KMS-11 (cell line): ENCODE results near the gene ZNF536.

ENCODE experiments used
- H2AFZ ChIP-seq: fragments of 200-600 bp; sonication (generic); 2 replicates; pipeline ENCODE4 v1.6.1; 2016; ENCODE audit warnings: antibody characterized with exemption, mixed run types, low read depth
- H3K27ac ChIP-seq: fragments of 200-600 bp; sonication (generic); 2 replicates; pipeline ENCODE4 v1.6.1; 2016; ENCODE audit warnings: mild to moderate bottlenecking, mixed run types
- H3K27me3 ChIP-seq: fragments of 200-600 bp; sonication (generic); 2 replicates; pipeline ENCODE4 v1.6.1; 2017; ENCODE audit warnings: mild to moderate bottlenecking, low read depth, mixed run types, moderate library complexity; ENCODE audit not compliant: insufficient read depth
- H3K36me3 ChIP-seq: fragments of 200-600 bp; sonication (generic); 2 replicates; pipeline ENCODE4 v1.6.1; 2017; ENCODE audit warnings: mild to moderate bottlenecking, mixed run types; ENCODE audit not compliant: insufficient read depth
- H3K4me1 ChIP-seq: fragments of 200-600 bp; sonication (generic); 2 replicates; pipeline ENCODE4 v1.6.1; 2016; ENCODE audit warnings: mild to moderate bottlenecking, low read depth, mixed run types; ENCODE audit not compliant: poor library complexity, severe bottlenecking
- H3K4me2 ChIP-seq: fragments of 200-600 bp; sonication (generic); 2 replicates; pipeline ENCODE4 v1.7.0; 2016; ENCODE audit warnings: mild to moderate bottlenecking, mixed run types
- H3K4me3 ChIP-seq: fragments of 200-600 bp; sonication (generic); IDR thresholded peaks from 2 replicates; pipeline ENCODE4 v1.6.1; 2017; ENCODE audit warnings: low read depth, low read length, mixed read lengths; ENCODE audit not compliant: insufficient read depth
- H3K79me2 ChIP-seq: fragments of 200-600 bp; sonication (generic); 2 replicates; pipeline ENCODE4 v1.6.1; 2016; ENCODE audit warnings: low read depth, mixed run types; ENCODE audit not compliant: insufficient read depth
- H3K9ac ChIP-seq: fragments of 200-600 bp; sonication (generic); 2 replicates; pipeline ENCODE4 v1.6.1; 2016; ENCODE audit warnings: mild to moderate bottlenecking, mixed run types
- H4K20me1 ChIP-seq: fragments of 200-600 bp; sonication (generic); 2 replicates; pipeline ENCODE4 v1.6.1; 2016; ENCODE audit warnings: mild to moderate bottlenecking, mixed run types; ENCODE audit not compliant: insufficient read depth
- TF ChIP-seq, protein P1 (sequence below): fragments of 200-600 bp; sonication (generic); conservative IDR thresholded peaks from 2 replicates; pipeline ENCODE4 v1.6.1; 2017; ENCODE audit warnings: low read depth, mild to moderate bottlenecking, antibody characterized with exemption, low read length, moderate library complexity, mixed read lengths

ZNF536 gene

DNA sequence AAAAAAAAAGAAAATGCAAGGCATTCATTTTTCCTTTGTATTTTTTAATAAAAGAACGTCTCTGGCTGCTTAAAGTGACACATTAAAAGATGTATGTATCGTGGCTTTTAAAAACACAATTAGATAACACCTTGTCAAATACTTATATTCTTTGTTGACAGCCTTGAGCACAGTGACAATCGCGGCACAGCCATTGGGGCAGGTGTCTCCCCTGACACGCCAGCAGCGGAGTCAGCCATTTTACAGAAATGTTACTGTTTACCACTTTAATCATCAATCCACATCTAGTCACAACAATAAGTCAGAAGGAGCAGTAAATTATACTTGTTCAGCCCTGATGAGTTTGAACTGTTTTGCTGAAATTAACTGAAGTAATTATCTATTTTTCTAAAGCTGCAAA lies 224.1 kb downstream of the ZNF536 start:
- H3K79me2 ChIP-seq, result no peaks in the 10 kb centered on the region
- H4K20me1 ChIP-seq, result no peaks in the 10 kb centered on the region
- no peak overlapping the region for H3K4me2 ChIP-seq

DNA sequence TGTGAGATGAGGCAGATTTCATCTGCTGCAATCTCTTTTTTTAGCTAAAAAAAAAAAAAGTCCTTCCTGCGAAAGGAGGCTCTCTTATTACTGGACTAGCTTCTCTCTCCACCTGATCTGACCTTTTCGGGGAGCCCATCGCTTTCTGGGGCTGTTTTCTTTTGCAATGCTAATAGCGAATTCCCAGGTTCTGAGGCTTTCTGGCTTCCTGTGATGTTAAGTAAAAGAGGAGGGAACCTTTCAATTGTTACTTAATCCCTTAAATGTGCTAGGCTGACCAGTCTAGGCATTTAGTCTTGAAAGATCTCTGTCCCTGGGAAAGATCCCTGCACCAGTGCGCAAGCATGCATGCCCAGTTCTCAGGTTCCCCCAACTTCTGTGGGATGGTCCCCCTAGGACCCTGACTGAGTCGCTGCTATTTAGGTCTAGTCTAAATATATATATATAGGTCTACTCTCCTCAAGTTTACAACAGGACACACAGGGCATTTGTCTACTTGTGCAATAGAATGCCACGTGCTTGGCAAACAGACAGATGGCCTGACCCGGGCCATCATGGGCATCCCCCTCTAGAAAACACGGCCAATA lies 224.7 kb downstream of the ZNF536 start:
- TF ChIP-seq, protein P1, sequence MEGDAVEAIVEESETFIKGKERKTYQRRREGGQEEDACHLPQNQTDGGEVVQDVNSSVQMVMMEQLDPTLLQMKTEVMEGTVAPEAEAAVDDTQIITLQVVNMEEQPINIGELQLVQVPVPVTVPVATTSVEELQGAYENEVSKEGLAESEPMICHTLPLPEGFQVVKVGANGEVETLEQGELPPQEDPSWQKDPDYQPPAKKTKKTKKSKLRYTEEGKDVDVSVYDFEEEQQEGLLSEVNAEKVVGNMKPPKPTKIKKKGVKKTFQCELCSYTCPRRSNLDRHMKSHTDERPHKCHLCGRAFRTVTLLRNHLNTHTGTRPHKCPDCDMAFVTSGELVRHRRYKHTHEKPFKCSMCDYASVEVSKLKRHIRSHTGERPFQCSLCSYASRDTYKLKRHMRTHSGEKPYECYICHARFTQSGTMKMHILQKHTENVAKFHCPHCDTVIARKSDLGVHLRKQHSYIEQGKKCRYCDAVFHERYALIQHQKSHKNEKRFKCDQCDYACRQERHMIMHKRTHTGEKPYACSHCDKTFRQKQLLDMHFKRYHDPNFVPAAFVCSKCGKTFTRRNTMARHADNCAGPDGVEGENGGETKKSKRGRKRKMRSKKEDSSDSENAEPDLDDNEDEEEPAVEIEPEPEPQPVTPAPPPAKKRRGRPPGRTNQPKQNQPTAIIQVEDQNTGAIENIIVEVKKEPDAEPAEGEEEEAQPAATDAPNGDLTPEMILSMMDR, result no peak
- no peak overlapping the region for H3K27ac ChIP-seq
- no peaks in the 10 kb centered on the region for H3K79me2 ChIP-seq
- H3K27me3 ChIP-seq, result no peaks in the 10 kb centered on the region
- no peaks in the 10 kb centered on the region for H3K4me1 ChIP-seq
- H3K9ac ChIP-seq, result no peak overlapping the region
- H3K36me3 ChIP-seq, result no peaks in the 10 kb centered on the region
- no peak overlapping the region for H3K4me3 ChIP-seq
- H4K20me1 ChIP-seq, result no peaks in the 10 kb centered on the region
- no peak overlapping the region for H3K4me2 ChIP-seq
- no peak overlapping the region for H2AFZ ChIP-seq

More for the DNA sequence above, 224.1 kb downstream of the ZNF536 start:
- H3K27ac ChIP-seq, result no peak overlapping the region
- TF ChIP-seq, protein P1, result no peak
- H3K36me3 ChIP-seq, result no peaks in the 10 kb centered on the region
- no peaks in the 10 kb centered on the region for H3K4me1 ChIP-seq
- H3K4me3 ChIP-seq, result no peak overlapping the region
- no peak overlapping the region for H2AFZ ChIP-seq
- H3K9ac ChIP-seq, result no peak overlapping the region
- no peaks in the 10 kb centered on the region for H3K27me3 ChIP-seq

DNA sequence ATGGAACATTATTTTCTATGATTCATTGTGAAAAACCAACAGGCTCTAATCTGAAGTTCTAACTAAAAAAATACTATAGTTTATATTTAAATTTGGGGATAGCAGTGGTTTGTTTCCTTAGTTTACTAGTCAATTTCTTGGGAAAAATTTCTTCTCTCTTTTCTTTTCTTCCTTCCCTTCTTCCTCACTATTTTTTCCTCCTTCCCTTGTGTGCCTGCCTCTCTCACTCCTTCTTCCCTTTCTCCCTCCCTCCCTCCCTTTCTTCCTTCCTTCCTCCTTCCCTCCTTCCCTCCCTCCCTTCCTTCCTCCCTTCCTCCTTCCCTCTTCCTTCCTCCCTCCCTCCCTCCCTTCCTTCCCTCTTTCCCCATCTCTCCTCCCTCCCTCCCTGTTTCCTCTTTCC lies 226.5 kb downstream of the ZNF536 start:
- H3K36me3 ChIP-seq, result no peaks in the 10 kb centered on the region
- no peaks in the 10 kb centered on the region for H3K4me1 ChIP-seq
- no peaks in the 10 kb centered on the region for H3K27me3 ChIP-seq
- no peak overlapping the region for H3K4me3 ChIP-seq
- no peaks in the 10 kb centered on the region for H4K20me1 ChIP-seq
- no peak overlapping the region for H2AFZ ChIP-seq
- H3K9ac ChIP-seq, result no peak overlapping the region
- H3K79me2 ChIP-seq, result no peaks in the 10 kb centered on the region
- no peak overlapping the region for H3K4me2 ChIP-seq
- no peak overlapping the region for H3K27ac ChIP-seq
- TF ChIP-seq, protein P1, result no peak

DNA sequence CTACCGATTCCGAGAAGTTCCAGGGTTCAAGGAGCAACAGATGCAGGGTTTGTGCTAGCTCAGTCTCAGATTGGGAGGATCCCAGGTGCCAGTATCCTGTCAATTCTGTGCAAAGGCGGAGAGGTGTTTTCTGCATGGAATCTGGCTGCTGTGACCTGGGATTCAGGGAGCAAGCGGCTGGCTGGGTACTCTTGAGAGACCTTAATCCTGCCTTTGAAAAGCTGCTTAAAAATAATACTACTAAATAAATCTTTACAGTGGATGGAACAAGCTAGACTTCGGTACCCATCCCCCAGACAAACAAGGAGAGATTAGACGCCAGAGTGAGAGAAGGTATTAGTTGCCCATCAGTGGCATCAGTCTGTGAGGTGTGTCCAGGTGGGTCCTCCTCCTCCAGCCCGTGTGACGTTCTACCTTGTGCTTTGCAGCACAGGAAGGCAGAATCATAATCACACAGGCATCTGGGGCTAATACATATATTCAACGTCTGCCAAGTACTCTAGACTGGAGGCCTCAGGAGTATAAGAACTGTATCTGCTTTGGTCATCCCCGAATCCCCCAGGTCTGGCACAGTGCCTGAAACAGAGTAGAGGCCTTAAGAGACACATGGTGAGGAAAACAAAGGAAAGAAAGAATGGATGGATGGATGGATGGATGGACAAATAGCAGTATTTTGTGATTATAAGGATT lies 230.6 kb downstream of the ZNF536 start:
- Histone ChIP-seq H3K79me2 (no peaks in the 10 kb centered on the region), H3K36me3 (no peaks in the 10 kb centered on the region), H3K27ac (no peak overlapping the region), H3K4me2 (no peak overlapping the region), H3K4me1 (no peaks in the 10 kb centered on the region), H3K27me3 (no peaks in the 10 kb centered on the region), H4K20me1 (no peaks in the 10 kb centered on the region), H3K9ac (no peak overlapping the region), H3K4me3 (no peak overlapping the region), H2AFZ (no peak overlapping the region)
- TF ChIP-seq, protein P1, result no peak
